GM12875 (cell line): Measurements from ENCODE around the gene PLXDC1.

Source experiments
- H3K4me3 ChIP-seq: one replicate; pipeline ENCODE4 v1.5.1; 2011; ENCODE audit warnings: low read depth, low read length, control low read depth
- TF ChIP-seq, protein P1 (sequence below): IDR thresholded peaks from 2 replicates; pipeline ENCODE4 v1.5.1; 2011; ENCODE audit warnings: low read depth, mild to moderate bottlenecking, control low read depth, inconsistent platforms, low read length, moderate library complexity, borderline replicate concordance; ENCODE audit not compliant: insufficient read depth

Gene PLXDC1

GRCh38 chr17:39141294-39141693, 10.1 kb downstream of the PLXDC1 start:
- TF ChIP-seq, protein P1, sequence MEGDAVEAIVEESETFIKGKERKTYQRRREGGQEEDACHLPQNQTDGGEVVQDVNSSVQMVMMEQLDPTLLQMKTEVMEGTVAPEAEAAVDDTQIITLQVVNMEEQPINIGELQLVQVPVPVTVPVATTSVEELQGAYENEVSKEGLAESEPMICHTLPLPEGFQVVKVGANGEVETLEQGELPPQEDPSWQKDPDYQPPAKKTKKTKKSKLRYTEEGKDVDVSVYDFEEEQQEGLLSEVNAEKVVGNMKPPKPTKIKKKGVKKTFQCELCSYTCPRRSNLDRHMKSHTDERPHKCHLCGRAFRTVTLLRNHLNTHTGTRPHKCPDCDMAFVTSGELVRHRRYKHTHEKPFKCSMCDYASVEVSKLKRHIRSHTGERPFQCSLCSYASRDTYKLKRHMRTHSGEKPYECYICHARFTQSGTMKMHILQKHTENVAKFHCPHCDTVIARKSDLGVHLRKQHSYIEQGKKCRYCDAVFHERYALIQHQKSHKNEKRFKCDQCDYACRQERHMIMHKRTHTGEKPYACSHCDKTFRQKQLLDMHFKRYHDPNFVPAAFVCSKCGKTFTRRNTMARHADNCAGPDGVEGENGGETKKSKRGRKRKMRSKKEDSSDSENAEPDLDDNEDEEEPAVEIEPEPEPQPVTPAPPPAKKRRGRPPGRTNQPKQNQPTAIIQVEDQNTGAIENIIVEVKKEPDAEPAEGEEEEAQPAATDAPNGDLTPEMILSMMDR = no peak
- H3K4me3 ChIP-seq = no peak overlapping the region

GRCh38 chr17:39139561-39139960, 11.9 kb downstream of the PLXDC1 start:
- TF ChIP-seq, protein P1 = no peak
- no peak overlapping the region for H3K4me3 ChIP-seq

DNA sequence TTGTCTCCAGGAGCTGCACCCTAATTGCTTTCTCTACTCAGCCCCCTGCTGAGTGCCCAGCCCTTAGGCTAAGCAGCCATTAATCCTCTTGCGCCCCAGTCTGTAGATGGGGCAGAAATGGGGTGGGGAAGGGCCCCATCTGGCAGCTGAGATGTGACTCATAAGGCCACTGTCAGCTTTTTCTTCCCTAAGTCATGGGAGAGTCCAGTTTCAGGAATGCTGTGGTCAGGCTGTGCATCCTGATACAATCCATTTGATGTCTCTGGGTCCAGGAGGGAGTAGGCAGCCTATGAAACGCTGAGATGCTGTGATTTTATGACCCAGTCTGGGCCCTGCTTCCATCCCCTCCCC, 12.3 kb downstream of the PLXDC1 start:
- TF ChIP-seq, protein P1 = no peak
- no peak overlapping the region for H3K4me3 ChIP-seq

GRCh38 chr17:39138431-39139160, 12.8 kb downstream of the PLXDC1 start:
- TF ChIP-seq, protein P1 = no peak
- H3K4me3 ChIP-seq = no peak overlapping the region

- TF ChIP-seq, protein P1 = no peak
- no peak overlapping the region for H3K4me3 ChIP-seq
Measured at GRCh38 chr17:39134878-39135277, 16.6 kb downstream of the PLXDC1 start.

DNA sequence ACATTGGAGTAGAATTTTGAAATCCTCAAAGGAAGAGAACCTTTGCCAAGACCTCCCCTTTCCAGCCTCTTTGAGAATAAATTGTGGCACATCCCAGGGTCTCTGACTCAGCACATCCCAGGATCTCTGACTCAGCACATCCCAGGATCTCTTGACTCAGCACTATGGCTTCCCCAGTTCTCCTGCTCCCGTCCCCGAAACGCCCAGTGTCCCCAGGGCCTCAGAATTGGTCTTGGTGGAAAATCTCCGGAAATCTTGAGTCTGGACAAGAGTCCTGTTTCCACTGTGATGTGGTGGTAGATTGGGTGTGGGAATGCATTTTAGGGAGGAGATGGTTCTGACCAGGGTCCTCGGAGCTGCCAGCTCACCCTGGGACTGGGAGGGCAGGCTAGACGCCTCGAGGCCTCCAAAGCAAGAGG, 19.2 kb downstream of the PLXDC1 start:
- H3K4me3 ChIP-seq = no peak overlapping the region
- TF ChIP-seq, protein P1 = no peak

DNA sequence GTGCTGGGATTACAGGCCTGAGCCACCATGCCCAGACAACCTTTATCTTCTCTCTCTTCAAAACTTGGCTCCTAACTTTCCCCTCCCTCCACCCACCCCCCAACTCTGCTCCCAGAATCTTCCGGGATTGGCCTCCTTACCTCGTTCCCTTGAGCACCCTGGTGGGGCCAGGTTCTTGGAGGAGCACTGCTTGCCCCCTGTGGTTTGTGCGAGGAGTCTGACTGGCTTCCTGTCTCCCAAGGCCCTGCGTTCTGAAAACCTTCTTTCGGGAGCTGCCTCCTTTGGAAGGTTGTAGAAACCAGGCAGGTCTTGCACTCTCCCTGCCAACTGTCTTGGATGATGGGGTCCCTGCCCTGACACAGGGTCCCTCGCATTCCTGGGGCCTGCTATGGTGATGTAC, 19.8 kb downstream of the PLXDC1 start:
- no peak overlapping the region for H3K4me3 ChIP-seq
- TF ChIP-seq, protein P1 = no peak
